Activated naive CD8-positive, alpha-beta T cell treated with anti-CD3 and anti-CD28 coated beads, Interleukin-2, amount 50 U/mL, for 16 hours (primary cell): ENCODE data around the gene BLM.
"Not testable (repeated sequence)": the region's sequence is repeated elsewhere in the genome, so short reads cannot be mapped to it uniquely, and the experiment has no call there.

Experiments
- DNase-seq: peaks from one replicate; pipeline ENCODE4 v3.0.0-alpha.2; 2020; ENCODE audit warnings: low read depth, low spot score

The BLM gene

GRCh38 chr15:90716976-90717821 is at the start of gene BLM:
Gene BLM, plus strand, starts transcription at chr15:90717346. Its CDS starts 30,047 bp downstream, at chr15:90747393.
- DNase-seq = peak; percentile 84

- not testable (repeated sequence) for DNase-seq
Measured at GRCh38 chr15:90667755-90668345, 49.3 kb upstream of the BLM start.

GRCh38 chr15:90670631-90671030 is 46.5 kb upstream of the BLM start:
- not testable (repeated sequence) for DNase-seq

- DNase-seq = no peak
Measured at GRCh38 chr15:90671216-90671615, 45.9 kb upstream of the BLM start.

- DNase-seq = not testable (repeated sequence)
Measured at GRCh38 chr15:90673357-90673756, 43.8 kb upstream of the BLM start.

- DNase-seq = no peak
Measured at GRCh38 chr15:90674476-90674875, 42.7 kb upstream of the BLM start.

GRCh38 chr15:90675464-90675863 is 41.7 kb upstream of the BLM start:
- DNase-seq = no peak

GRCh38 chr15:90677807-90678790 is 39.0 kb upstream of the BLM start:
- no peak for DNase-seq

- no peak for DNase-seq
Measured at GRCh38 chr15:90679959-90680358, 37.2 kb upstream of the BLM start.

GRCh38 chr15:90680371-90680935 is 36.7 kb upstream of the BLM start:
- DNase-seq = no peak

- no peak for DNase-seq
Measured at GRCh38 chr15:90681056-90681455, 36.1 kb upstream of the BLM start.

GRCh38 chr15:90681480-90681879 is 35.7 kb upstream of the BLM start:
- no peak for DNase-seq

GRCh38 chr15:90683371-90683770 is 33.8 kb upstream of the BLM start:
- DNase-seq = no peak

GRCh38 chr15:90683876-90684275 is 33.3 kb upstream of the BLM start:
- no peak for DNase-seq

- no peak for DNase-seq
Measured at GRCh38 chr15:90684281-90684680, 32.9 kb upstream of the BLM start.

GRCh38 chr15:90685591-90686434 is 31.3 kb upstream of the BLM start:
- no peak for DNase-seq

- no peak for DNase-seq
Measured at GRCh38 chr15:90686435-90687218, 30.5 kb upstream of the BLM start.

GRCh38 chr15:90689326-90689961 is 27.7 kb upstream of the BLM start:
- DNase-seq = not testable (repeated sequence)

- DNase-seq = no peak
Measured at GRCh38 chr15:90690585-90690984, 26.6 kb upstream of the BLM start.
